IMR-90 (cell line): ENCODE results near the gene GAS2L2.

Experiments used
- BHLHE40 ChIP-seq: fragments of 150-350 bp; IDR thresholded peaks from 2 replicates; pipeline ENCODE4 v1.6.1; 2016; ENCODE audit warnings: mild to moderate bottlenecking, low read depth, low read length
- POLR2A ChIP-seq: IDR thresholded peaks from 2 replicates; pipeline ENCODE4 v1.6.1; 2012; ENCODE audit warnings: mild to moderate bottlenecking, low read depth, low read length
- RAD21 ChIP-seq: IDR thresholded peaks from 2 replicates; pipeline ENCODE4 v1.6.1; 2012; ENCODE audit warnings: low read length, improper control_type of control experiment
- RFX5 ChIP-seq: IDR thresholded peaks from 2 replicates; pipeline ENCODE4 v1.8.0; 2012; ENCODE audit warnings: low read depth, mild to moderate bottlenecking, low read length, moderate library complexity
- TF ChIP-seq, protein P1 (sequence below): conservative IDR thresholded peaks from 2 replicates; pipeline ENCODE4 v1.5.1; 2012; ENCODE audit warnings: mild to moderate bottlenecking, low read depth, low read length, improper control_type of control experiment

DNA sequence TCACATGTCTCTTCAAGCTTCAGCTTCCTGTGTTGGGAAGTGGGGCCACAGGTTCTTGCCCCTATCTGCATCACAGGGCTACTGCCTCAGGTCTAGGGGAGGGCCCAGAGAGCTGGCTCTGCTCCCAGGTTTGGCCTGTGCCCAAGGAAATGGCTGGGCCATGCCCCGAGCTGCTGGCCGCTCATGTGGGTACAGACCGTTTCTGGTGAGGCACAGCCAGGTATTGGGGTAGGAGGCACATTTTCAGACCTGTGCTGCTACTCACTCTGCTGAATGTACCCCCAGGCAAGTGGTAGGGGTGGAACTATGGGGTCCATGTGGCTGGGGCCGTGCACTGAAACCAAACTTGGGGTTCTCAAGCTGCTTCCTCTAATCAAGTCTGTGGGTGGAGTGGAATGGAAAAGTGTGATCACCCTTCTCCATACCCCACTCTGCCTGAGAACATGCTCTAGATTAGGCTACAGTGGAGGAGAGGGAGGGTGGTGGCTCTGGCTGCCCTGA lies 4.6 kb downstream of the GAS2L2 start:
- TF ChIP-seq, protein P1, sequence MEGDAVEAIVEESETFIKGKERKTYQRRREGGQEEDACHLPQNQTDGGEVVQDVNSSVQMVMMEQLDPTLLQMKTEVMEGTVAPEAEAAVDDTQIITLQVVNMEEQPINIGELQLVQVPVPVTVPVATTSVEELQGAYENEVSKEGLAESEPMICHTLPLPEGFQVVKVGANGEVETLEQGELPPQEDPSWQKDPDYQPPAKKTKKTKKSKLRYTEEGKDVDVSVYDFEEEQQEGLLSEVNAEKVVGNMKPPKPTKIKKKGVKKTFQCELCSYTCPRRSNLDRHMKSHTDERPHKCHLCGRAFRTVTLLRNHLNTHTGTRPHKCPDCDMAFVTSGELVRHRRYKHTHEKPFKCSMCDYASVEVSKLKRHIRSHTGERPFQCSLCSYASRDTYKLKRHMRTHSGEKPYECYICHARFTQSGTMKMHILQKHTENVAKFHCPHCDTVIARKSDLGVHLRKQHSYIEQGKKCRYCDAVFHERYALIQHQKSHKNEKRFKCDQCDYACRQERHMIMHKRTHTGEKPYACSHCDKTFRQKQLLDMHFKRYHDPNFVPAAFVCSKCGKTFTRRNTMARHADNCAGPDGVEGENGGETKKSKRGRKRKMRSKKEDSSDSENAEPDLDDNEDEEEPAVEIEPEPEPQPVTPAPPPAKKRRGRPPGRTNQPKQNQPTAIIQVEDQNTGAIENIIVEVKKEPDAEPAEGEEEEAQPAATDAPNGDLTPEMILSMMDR, result no peak
- TF ChIP-seq POLR2A, result no peak
- TF ChIP-seq BHLHE40, result no peak
- no peak for TF ChIP-seq RFX5
- TF ChIP-seq RAD21, result no peak
